ENCODE data around the gene UXS1.

Gene UXS1

GRCh38 chr2:106062627-106063026, 131.5 kb downstream of the UXS1 start:
- TF ChIP-seq RARB (CRISPR knock-in tag; IDR thresholded peaks at IDR 0.05) (no peak), ZNF8 (CRISPR knock-in tag; IDR thresholded peaks at IDR 0.05) (no peak), TSHZ2 (CRISPR knock-in tag; IDR thresholded peaks at IDR 0.05) (no peak), ESRRG (CRISPR knock-in tag; IDR thresholded peaks at IDR 0.05) (no peak), TOX (CRISPR knock-in tag; IDR thresholded peaks at IDR 0.05; ENCODE audit: borderline replicate concordance) (no peak), GLIS3 (CRISPR knock-in tag; IDR thresholded peaks at IDR 0.05) (no peak), ZFP30 (CRISPR knock-in tag; IDR thresholded peaks at IDR 0.05) (no peak), ARNTL (CRISPR knock-in tag; IDR thresholded peaks at IDR 0.05; ENCODE audit: borderline replicate concordance, low read depth) (no peak), ZNF565 (CRISPR knock-in tag; conservative IDR thresholded peaks at IDR 0.05; ENCODE audit: low read depth) (no peak), PATZ1 (CRISPR knock-in tag; IDR thresholded peaks at IDR 0.05; ENCODE audit: borderline replicate concordance) (no peak), CSRNP3 (CRISPR knock-in tag; IDR thresholded peaks at IDR 0.05) (no peak), CREB5 (CRISPR knock-in tag; IDR thresholded peaks at IDR 0.05; ENCODE audit: low read depth) (no peak), POU6F1 (CRISPR knock-in tag; IDR thresholded peaks at IDR 0.05; ENCODE audit: borderline replicate concordance, low read depth) (no peak), CSDC2 (CRISPR knock-in tag; IDR thresholded peaks at IDR 0.05) (no peak), ZC3H10 (CRISPR knock-in tag; IDR thresholded peaks at IDR 0.05) (no peak), PPARA (CRISPR knock-in tag; IDR thresholded peaks at IDR 0.05; ENCODE audit: borderline replicate concordance) (no peak), SNAI2 (CRISPR knock-in tag; IDR thresholded peaks at IDR 0.05) (no peak), ISL1 (CRISPR knock-in tag; IDR thresholded peaks at IDR 0.05) (no peak), OSR1 (CRISPR knock-in tag; IDR thresholded peaks at IDR 0.05) (no peak), TCF4 (CRISPR knock-in tag; IDR thresholded peaks at IDR 0.05; ENCODE audit: borderline replicate concordance) (no peak)
- no peak for ATAC-seq

- no peak for ATAC-seq
- TF ChIP-seq ZNF70 (CRISPR knock-in tag; IDR thresholded peaks at IDR 0.05) (no peak), TSHZ2 (CRISPR knock-in tag; IDR thresholded peaks at IDR 0.05) (no peak), ZC3H10 (CRISPR knock-in tag; IDR thresholded peaks at IDR 0.05) (no peak), ZNF565 (CRISPR knock-in tag; conservative IDR thresholded peaks at IDR 0.05; ENCODE audit: low read depth) (no peak), RARB (CRISPR knock-in tag; IDR thresholded peaks at IDR 0.05) (no peak), POU6F1 (CRISPR knock-in tag; IDR thresholded peaks at IDR 0.05; ENCODE audit: borderline replicate concordance, low read depth) (no peak), GLIS3 (CRISPR knock-in tag; IDR thresholded peaks at IDR 0.05) (no peak), TCF4 (CRISPR knock-in tag; IDR thresholded peaks at IDR 0.05; ENCODE audit: borderline replicate concordance) (no peak), CSDC2 (CRISPR knock-in tag; IDR thresholded peaks at IDR 0.05) (no peak), ZFP3 (CRISPR knock-in tag; IDR thresholded peaks at IDR 0.05) (no peak), PATZ1 (CRISPR knock-in tag; IDR thresholded peaks at IDR 0.05; ENCODE audit: borderline replicate concordance) (no peak), ESRRG (CRISPR knock-in tag; IDR thresholded peaks at IDR 0.05) (no peak), ISL1 (CRISPR knock-in tag; IDR thresholded peaks at IDR 0.05) (no peak), ZFP30 (CRISPR knock-in tag; IDR thresholded peaks at IDR 0.05) (no peak)
Measured at GRCh38 chr2:106061611-106062349, 132.3 kb downstream of the UXS1 start.

All from SK-N-SH treated with all-trans-retinoic acid at 6 μM for 48 hours (cell line).